GM21423 (cell line): ENCODE results near the gene RNU6-1.

Experiments
- ATAC-seq: cut with Tn5 transposase; IDR thresholded peaks from one replicate; pipeline ENCODE4 v1.9.1; 2021; ENCODE audit warnings: mild to moderate bottlenecking, moderate library complexity; ENCODE audit not compliant: unreplicated experiment

RNU6-1 gene

GRCh38 chr15:67803996-67804843 lies 35.6 kb downstream of the RNU6-1 start:
- ATAC-seq, result no peak

GRCh38 chr15:67803299-67803698 lies 36.5 kb downstream of the RNU6-1 start:
- ATAC-seq, result no peak

GRCh38 chr15:67801926-67802914 lies 37.6 kb downstream of the RNU6-1 start:
- ATAC-seq, result no peak

- ATAC-seq, result no peak
Measured at GRCh38 chr15:67801142-67801541, 38.7 kb downstream of the RNU6-1 start.

- ATAC-seq, result no peak
Measured at GRCh38 chr15:67799801-67800205, 40.0 kb downstream of the RNU6-1 start.

GRCh38 chr15:67796196-67797127 lies 43.4 kb downstream of the RNU6-1 start:
- ATAC-seq, result no peak

- no peak for ATAC-seq
Measured at GRCh38 chr15:67794832-67795574, 44.8 kb downstream of the RNU6-1 start.

- ATAC-seq, result no peak
Measured at GRCh38 chr15:67792250-67792942, 47.4 kb downstream of the RNU6-1 start.

- ATAC-seq, result no peak
Measured at GRCh38 chr15:67790610-67791319, 49.1 kb downstream of the RNU6-1 start.
